MM.1S (cell line): ENCODE data around the gene CD53.

Experiments
- CTCF ChIP-seq: fragments of 300-600 bp; sonication (generic); IDR thresholded peaks from 2 replicates; pipeline ENCODE4 v1.5.1; 2016; ENCODE audit warnings: antibody characterized with exemption, low read length, mixed read lengths
- EZH2 ChIP-seq: fragments of 300-600 bp; sonication (generic); optimal IDR thresholded peaks from 2 replicates; pipeline ENCODE3; 2017; ENCODE audit warnings: low read depth, mild to moderate bottlenecking, antibody characterized with exemption, low read length, mixed read lengths
- EZH2phosphoT487 ChIP-seq: fragments of 300-600 bp; sonication (generic); IDR thresholded peaks from 2 replicates; pipeline ENCODE4 v1.6.1; 2018; ENCODE audit warnings: antibody characterized with exemption, low read length

- no peak for TF ChIP-seq CTCF
- no peak for TF ChIP-seq EZH2
- no peak for TF ChIP-seq EZH2phosphoT487
Observed at GRCh38 chr1:110850145-110850544, 22.8 kb upstream of the CD53 start.
